ENCODE measurements around the gene IRS2.

IRS2 gene

DNA sequence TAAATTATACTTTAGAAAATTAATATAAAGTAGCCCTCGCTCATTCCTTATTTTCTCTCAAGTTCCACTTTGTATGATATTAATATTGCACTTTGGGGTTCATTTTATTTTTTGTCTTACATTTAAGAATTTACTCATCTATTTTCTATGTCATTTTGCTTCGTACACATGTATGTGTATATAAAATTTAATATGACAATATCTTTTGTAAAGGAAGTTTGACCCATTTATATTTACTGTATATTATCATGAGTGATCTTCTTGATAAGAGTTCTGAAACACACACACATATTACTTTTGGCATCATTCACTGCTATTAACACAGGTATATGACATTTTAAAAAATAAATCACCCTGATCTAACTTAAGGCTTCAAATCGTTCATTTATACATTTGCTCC is 83.1 kb downstream of the IRS2 start:
- DNase-seq (ENCODE audit: low spot score) = no peak
